ENCODE results near the gene DHFR2. TPM values are rescaled to one million over a fixed set of nuclear protein-coding genes. Genes with fewer than 3 reads are reported as not detected.
"Not testable (repeated sequence)": the region's sequence is repeated elsewhere in the genome, so short reads cannot be mapped to it uniquely, and the experiment has no call there.

DHFR2 gene
- polyA plus RNA-seq, 1 of the 3 experiments (the other 2 are of a cell fraction): 1.3 TPM

- no peaks in the 10 kb centered on the region for H3K79me2 ChIP-seq (ENCODE audit: insufficient read depth)
Observed at GRCh38 chr3:94110854-94111253, 48.1 kb upstream of the DHFR2 start.

DNA sequence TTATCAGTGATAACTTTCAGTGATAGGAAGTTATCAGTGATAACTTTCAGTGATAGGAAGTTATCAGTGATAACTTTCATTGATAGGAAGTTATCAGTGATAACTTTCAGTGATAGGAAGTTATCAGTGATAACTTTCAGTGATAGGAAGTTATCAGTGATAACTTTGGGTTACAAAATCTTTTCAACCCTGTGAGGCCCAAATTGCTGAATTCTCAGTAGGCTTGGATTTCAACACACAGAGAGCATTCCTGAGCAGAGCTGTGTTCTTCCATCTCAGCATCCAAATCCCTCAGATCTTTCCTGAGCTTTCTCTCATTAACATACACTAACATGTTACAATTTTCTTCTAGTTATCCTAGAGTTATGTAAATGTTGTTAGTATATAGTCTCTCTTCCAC is 47.5 kb upstream of the DHFR2 start:
- DNase-seq; H3K27me3 ChIP-seq (ENCODE audit: insufficient read depth); H3K4me2 ChIP-seq; H3K4me3 ChIP-seq (ENCODE audit: low read depth in 2 of 2, low read length in 1 of 2); H4K20me1 ChIP-seq (ENCODE audit: insufficient read depth); H2AFZ ChIP-seq (ENCODE audit: low read depth); H3K27ac ChIP-seq (ENCODE audit: low read depth in 2 of 2, low read length in 1 of 2); POLR2A ChIA-PET; H3K9me2 ChIP-seq; H3K79me2 ChIP-seq (ENCODE audit: insufficient read depth); H3K9ac ChIP-seq; CTCF ChIA-PET; H3K9me3 ChIP-seq; H3F3A ChIP-seq (replicated peaks; ENCODE audit: insufficient read depth): not testable (repeated sequence)
- peaks cover 8 to 16% of the 10 kb centered on the region in 2 experiments for H3K36me3 ChIP-seq (replicated peaks in 1 of 2; ENCODE audit: control insufficient read depth in 1 of 2, insufficient read depth in 2 of 2, low read length in 1 of 2)
- peaks cover 6 to 17% of the 10 kb centered on the region in 2 experiments; a peak in 3 of 4 replicates for H3K4me1 ChIP-seq (ENCODE audit: control insufficient read depth in 1 of 2, insufficient read depth in 2 of 2, low read depth in 1 of 2, low read length in 1 of 2)

More at GRCh38 chr3:94110854-94111253, 48.1 kb upstream of the DHFR2 start:
- Histone ChIP-seq H3K9ac (no peak overlapping the region), H3K36me3 (replicated peaks in 1 of 2; ENCODE audit: control insufficient read depth in 1 of 2, insufficient read depth in 2 of 2, low read length in 1 of 2) (peaks cover 8 to 12% of the 10 kb centered on the region in 2 experiments), H3K4me2 (no peak overlapping the region), H3K4me1 (ENCODE audit: control insufficient read depth in 1 of 2, insufficient read depth in 2 of 2, low read depth in 1 of 2, low read length in 1 of 2) (peaks cover 10 to 18% of the 10 kb centered on the region in 2 experiments; a peak in 3 of 4 replicates), H4K20me1 (ENCODE audit: insufficient read depth) (no peaks in the 10 kb centered on the region), H3K27me3 (ENCODE audit: insufficient read depth) (no peaks in the 10 kb centered on the region), H3K9me2 (no peaks in the 10 kb centered on the region), H3F3A (replicated peaks; ENCODE audit: insufficient read depth) (no peaks in the 10 kb centered on the region), H3K27ac (ENCODE audit: low read depth in 2 of 2, low read length in 1 of 2) (no peak overlapping the region), H2AFZ (ENCODE audit: low read depth) (no peak overlapping the region), H3K9me3 (no peaks in the 10 kb centered on the region), H3K4me3 (ENCODE audit: low read depth in 2 of 2, low read length in 1 of 2) (no peak overlapping the region)
- TF ChIP-seq FOSL2 (IDR thresholded peaks at IDR 0.05; ENCODE audit: borderline replicate concordance, low read depth): no peak
- TF ChIP-seq REST (IDR thresholded peaks at IDR 0.05; ENCODE audit: low read depth, low read length): no peak
- TF ChIP-seq, protein P1, sequence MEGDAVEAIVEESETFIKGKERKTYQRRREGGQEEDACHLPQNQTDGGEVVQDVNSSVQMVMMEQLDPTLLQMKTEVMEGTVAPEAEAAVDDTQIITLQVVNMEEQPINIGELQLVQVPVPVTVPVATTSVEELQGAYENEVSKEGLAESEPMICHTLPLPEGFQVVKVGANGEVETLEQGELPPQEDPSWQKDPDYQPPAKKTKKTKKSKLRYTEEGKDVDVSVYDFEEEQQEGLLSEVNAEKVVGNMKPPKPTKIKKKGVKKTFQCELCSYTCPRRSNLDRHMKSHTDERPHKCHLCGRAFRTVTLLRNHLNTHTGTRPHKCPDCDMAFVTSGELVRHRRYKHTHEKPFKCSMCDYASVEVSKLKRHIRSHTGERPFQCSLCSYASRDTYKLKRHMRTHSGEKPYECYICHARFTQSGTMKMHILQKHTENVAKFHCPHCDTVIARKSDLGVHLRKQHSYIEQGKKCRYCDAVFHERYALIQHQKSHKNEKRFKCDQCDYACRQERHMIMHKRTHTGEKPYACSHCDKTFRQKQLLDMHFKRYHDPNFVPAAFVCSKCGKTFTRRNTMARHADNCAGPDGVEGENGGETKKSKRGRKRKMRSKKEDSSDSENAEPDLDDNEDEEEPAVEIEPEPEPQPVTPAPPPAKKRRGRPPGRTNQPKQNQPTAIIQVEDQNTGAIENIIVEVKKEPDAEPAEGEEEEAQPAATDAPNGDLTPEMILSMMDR (IDR thresholded peaks at IDR 0.05): no peak
- no peak for TF ChIP-seq JUND (IDR thresholded peaks at IDR 0.05)
- TF ChIP-seq CHD2 (IDR thresholded peaks at IDR 0.05; ENCODE audit: low read length, partially characterized antibody): no peak
- TF ChIP-seq PBX3 (IDR thresholded peaks at IDR 0.05): no peak
- no peak for TF ChIP-seq NRF1 (IDR thresholded peaks at IDR 0.05; ENCODE audit: low read depth, low read length)
- TF ChIP-seq EP300 (IDR thresholded peaks at IDR 0.05; ENCODE audit: borderline replicate concordance in 1 of 2, low read depth in 1 of 2, low read length in 1 of 2): no peak
- TF ChIP-seq ELF1 (IDR thresholded peaks at IDR 0.05): no peak
- TF ChIP-seq YY1 (IDR thresholded peaks at IDR 0.05; ENCODE audit: low read depth): no peak
- no peak for TF ChIP-seq TEAD4 (IDR thresholded peaks at IDR 0.05; ENCODE audit: borderline replicate concordance, insufficient read depth)
- TF ChIP-seq, protein P2, sequence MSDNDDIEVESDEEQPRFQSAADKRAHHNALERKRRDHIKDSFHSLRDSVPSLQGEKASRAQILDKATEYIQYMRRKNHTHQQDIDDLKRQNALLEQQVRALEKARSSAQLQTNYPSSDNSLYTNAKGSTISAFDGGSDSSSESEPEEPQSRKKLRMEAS (IDR thresholded peaks at IDR 0.05; ENCODE audit: low read depth): no peak
- no peak for TF ChIP-seq RCOR1 (IDR thresholded peaks at IDR 0.05; ENCODE audit: low read length)
- no peak for TF ChIP-seq RXRA (IDR thresholded peaks at IDR 0.05; ENCODE audit: borderline replicate concordance, low read depth)
- no peak for TF ChIP-seq SMC3 (IDR thresholded peaks at IDR 0.05; ENCODE audit: low read depth, low read length)
- no peak for TF ChIP-seq FOXJ3 (CRISPR knock-in tag; IDR thresholded peaks at IDR 0.05)
- no peak for TF ChIP-seq POLR2AphosphoS5 (IDR thresholded peaks at IDR 0.05; ENCODE audit: low read depth, low read length)
- TF ChIP-seq, protein P3, sequence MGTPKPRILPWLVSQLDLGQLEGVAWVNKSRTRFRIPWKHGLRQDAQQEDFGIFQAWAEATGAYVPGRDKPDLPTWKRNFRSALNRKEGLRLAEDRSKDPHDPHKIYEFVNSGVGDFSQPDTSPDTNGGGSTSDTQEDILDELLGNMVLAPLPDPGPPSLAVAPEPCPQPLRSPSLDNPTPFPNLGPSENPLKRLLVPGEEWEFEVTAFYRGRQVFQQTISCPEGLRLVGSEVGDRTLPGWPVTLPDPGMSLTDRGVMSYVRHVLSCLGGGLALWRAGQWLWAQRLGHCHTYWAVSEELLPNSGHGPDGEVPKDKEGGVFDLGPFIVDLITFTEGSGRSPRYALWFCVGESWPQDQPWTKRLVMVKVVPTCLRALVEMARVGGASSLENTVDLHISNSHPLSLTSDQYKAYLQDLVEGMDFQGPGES (IDR thresholded peaks at IDR 0.05; ENCODE audit: low read depth, low read length): no peak
- DNase-seq: no peak
- ChIA-PET POLR2A (no interaction called here), CTCF (no interaction called here)

Data from SK-N-SH (cell line).